AG04450 (cell line): ENCODE results near the gene RP9. TPM values are rescaled to one million over a fixed set of nuclear protein-coding genes. Genes with fewer than 3 reads are reported as not detected.

Experiments used
- CTCF ChIA-PET: fragments of 300-600, 350-600 bp; formaldehyde crosslinking; extraction: SDS; loops from one replicate; lab custom pipeline; 2022; ENCODE audit warnings: antibody characterized with exemption, inconsistent platforms; lab: Charles Lee
- POLR2A ChIA-PET: fragments of 350-600 bp; formaldehyde crosslinking; extraction: SDS; loops from one replicate; lab custom pipeline; 2021; ENCODE audit warnings: antibody characterized with exemption, inconsistent platforms; lab: Yijun Ruan, JAX
- DNase-seq: peaks from one replicate; pipeline ENCODE4 v3.0.0-alpha.2; 2011; ENCODE audit warnings: low read depth, low spot score
- H3K27ac ChIP-seq: one replicate; pipeline ENCODE4 v1.5.1; 2012; ENCODE audit warnings: low read depth, low read length, control low read depth
- H3K27me3 ChIP-seq: one replicate; pipeline ENCODE4 v1.6.0; 2012; ENCODE audit warnings: low read length; ENCODE audit not compliant: control insufficient read depth, insufficient read depth
- H3K4me3 ChIP-seq: 2 replicates; pipeline ENCODE4 v1.5.1; 2011; ENCODE audit warnings: mild to moderate bottlenecking, low read depth, low read length, control low read depth
- H3K9me3 ChIP-seq: 2 replicates; pipeline ENCODE4 v1.5.1; 2012; ENCODE audit warnings: low read length; ENCODE audit not compliant: control insufficient read depth, insufficient read depth
- CTCF ChIP-seq: IDR thresholded peaks from 2 replicates; pipeline ENCODE4 v1.5.1; 2011; ENCODE audit warnings: low read depth, low read length, control low read depth, inconsistent platforms
- polyA plus RNA-seq: library from polyadenylated mRNA; depleted of rRNA; stranded (reverse); fragments of >200 nt; gene quantifications from 2 replicates; pipeline ENCODE4 v1.2.3, GENCODE V29; 2011

RP9 gene
- polyA plus RNA-seq, 1 experiment, result 23.9 TPM

- Histone ChIP-seq H3K9me3 (peaks cover 5% of the 10 kb centered on the region; the same call in 1 of the 2 replicates), H3K27ac (no peak overlapping the region), H3K4me3 (no peak overlapping the region), H3K27me3 (no peaks in the 10 kb centered on the region)
- DNase-seq, result no peak
- ChIA-PET CTCF (no interaction called here), POLR2A (no interaction called here)
- TF ChIP-seq CTCF, result no peak
These were observed 27.9 kb upstream of the RP9 start for GRCh38 chr7:33137103-33137502.

DNA sequence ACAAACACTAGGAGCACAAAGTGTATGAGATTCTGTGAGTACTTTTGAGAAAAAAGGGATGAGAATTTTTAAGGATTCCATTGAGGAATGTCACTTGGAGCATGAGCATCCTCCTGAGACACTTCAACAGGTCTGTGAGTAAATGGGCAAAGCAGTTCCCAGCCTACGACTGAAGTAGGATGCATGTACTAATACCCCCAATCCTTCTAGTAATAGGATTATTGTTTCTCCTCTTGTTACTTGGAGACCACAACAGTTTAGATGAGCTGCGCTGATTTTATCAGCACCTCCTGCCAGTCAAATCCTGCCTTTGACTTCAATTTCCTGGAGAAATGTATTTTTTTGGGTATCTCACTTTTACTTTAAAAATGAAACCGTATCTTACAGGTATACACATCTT lies 21.0 kb upstream of the RP9 start:
- no peaks in the 10 kb centered on the region for H3K9me3 ChIP-seq
- ChIA-PET CTCF (interaction anchor here (1.1 kb wide), 1 partner anchor 21 kb away, joined by 5 read pairs; the partner anchor contains the start of gene RP9), POLR2A (no interaction called here)
- TF ChIP-seq CTCF, result no peak
- H3K27ac ChIP-seq, result no peak overlapping the region
- no peak for DNase-seq
- no peaks in the 10 kb centered on the region for H3K27me3 ChIP-seq
- H3K4me3 ChIP-seq, result peak overlapping the region; percentile 92

DNA sequence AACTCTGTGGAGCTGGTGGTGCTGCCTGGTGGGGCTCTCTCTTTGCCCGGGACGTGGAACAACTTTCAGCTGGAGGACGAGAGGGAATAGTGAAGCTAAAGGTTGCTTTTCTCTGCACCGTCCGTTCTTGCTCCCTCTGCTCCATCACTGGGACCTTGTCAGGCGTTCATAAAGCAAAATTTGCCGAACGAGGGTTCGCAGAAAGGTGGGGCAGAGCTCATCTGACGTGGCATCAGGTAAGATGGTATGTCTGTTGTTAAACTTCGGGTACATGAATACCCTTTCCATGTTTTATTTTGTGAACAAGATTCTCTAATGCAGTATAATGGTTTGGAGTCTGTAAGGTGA lies 20.6 kb upstream of the RP9 start:
- TF ChIP-seq CTCF, result no peak
- Histone ChIP-seq H3K9me3 (no peaks in the 10 kb centered on the region), H3K27me3 (no peaks in the 10 kb centered on the region), H3K4me3 (peak overlapping the region; percentile 92), H3K27ac (no peak overlapping the region)
- ChIA-PET POLR2A (no interaction called here), CTCF (interaction anchor here (1.1 to 1.5 kb wide), 2 partner anchors 10 to 21 kb away, joined by 3 to 5 read pairs; partner anchors contain the start of gene RP9)
- no peak for DNase-seq

DNA sequence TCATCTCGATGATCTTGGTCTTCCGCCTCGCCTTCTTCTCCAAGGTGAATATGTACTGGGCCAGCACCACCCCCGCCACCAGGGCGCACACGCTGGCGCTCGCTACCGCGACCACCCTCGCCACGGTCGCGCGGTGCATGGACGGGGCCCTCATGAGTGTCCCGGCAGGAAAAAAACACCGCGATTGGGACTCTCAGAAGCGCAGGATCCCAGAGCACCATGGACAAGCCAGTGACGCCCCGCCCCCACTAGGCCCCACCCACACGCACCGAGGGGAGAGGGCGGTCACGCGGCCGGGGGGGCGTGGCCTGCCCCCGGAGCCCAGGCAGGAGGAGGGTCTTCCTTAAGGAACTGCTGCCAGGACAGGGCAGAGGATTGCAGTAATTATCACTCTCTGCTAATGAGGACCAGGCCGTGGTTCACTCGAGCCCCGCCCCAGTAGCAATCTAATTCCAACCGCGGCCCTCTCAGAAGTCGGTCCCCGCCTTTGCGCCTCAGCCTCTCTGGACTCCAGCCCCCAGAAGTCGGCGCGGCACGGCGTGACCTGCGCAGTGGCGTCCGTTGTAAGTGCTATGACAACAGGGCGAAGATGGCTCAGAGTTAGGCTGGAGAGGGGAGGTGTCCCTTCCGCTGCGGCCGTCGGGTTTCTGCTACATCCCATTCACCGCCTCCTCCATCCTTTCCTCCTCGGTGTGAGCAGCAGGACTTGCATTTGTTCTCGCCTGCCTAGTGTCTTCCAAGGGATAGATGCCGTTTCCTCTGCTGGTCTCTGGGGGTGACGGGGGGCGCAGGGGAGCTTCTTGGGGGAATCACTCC lies 20.0 kb upstream of the RP9 start, which contains the start of gene BBS9:
TSS of gene BBS9 (plus strand) at position 575 of the 816 bp plus-strand sequence. CDS start 16,689 bp downstream, outside the sequence.
- Histone ChIP-seq H3K27me3 (no peaks in the 10 kb centered on the region), H3K27ac (no peak within 1 kb of the TSS), H3K9me3 (no peaks in the 10 kb centered on the region), H3K4me3 (peak within 1 kb of the TSS; percentile 92)
- ChIA-PET POLR2A (no interaction called here), CTCF (interaction anchor here (1.1 to 1.5 kb wide), 2 partner anchors 10 to 20 kb away, joined by 3 to 5 read pairs; partner anchors contain the start of gene RP9)
- DNase-seq, result peak; percentile 79
- TF ChIP-seq CTCF, result peak; percentile 20

- TF ChIP-seq CTCF, result no peak
- H3K9me3 ChIP-seq, result no peaks in the 10 kb centered on the region
- peak overlapping the region; percentile 92 for H3K4me3 ChIP-seq
- H3K27me3 ChIP-seq, result no peaks in the 10 kb centered on the region
- CTCF ChIA-PET, result interaction anchor here (0.7 to 1.5 kb wide), 2 partner anchors 11 to 1193 kb away, joined by 3 to 4 read pairs; no protein-coding TSS in a partner anchor
- no peak overlapping the region for H3K27ac ChIP-seq
- no peak for DNase-seq
- POLR2A ChIA-PET, result no interaction called here
These were observed 19.4 kb upstream of the RP9 start for GRCh38 chr7:33128631-33128989.
